Right lobe of liver (tissue), 6 donors: Measurements from ENCODE around the gene ZSCAN2. TPM values are rescaled to one million over a fixed set of nuclear protein-coding genes. Genes with fewer than 3 reads are reported as not detected.

Experiments used
- ATAC-seq, 4 donors: fragments of 200-7000 bp; cut with Tn5 transposase; one replicate each; pipeline ENCODE4 v1.9.1; 2020; ENCODE audit warnings: mild to moderate bottlenecking in 4 of 4, moderate library complexity in 4 of 4
- DNase-seq, 3 donors: peaks; one replicate each; pipeline ENCODE4 v3.0.0-alpha.2; 2020
- H3K27ac ChIP-seq, 3 donors: fragments of 200-600 bp; one replicate each; pipeline ENCODE4 v1.8.0; 2022
- H3K27me3 ChIP-seq, 2 donors: fragments of 200-600 bp; one replicate each; pipeline ENCODE4 v1.8.0; 2022
- H3K36me3 ChIP-seq, 4 donors: fragments of 200-600 bp; sonication (generic) in 1 of 4; one replicate each; pipeline versions ENCODE4 v1.5.1 to v1.8.0; 2017 to 2022; ENCODE audit warnings: control low read depth in 1 of 4
- H3K4me1 ChIP-seq, 4 donors: fragments of 200-600 bp; sonication (generic) in 1 of 4; one replicate each; pipeline versions ENCODE4 v1.5.1 to v1.8.0; 2017 to 2022; ENCODE audit warnings: control low read depth in 1 of 4
- H3K4me3 ChIP-seq, 3 donors: fragments of 200-600 bp; one replicate each; pipeline ENCODE4 v1.8.0; 2022
- H3K9me3 ChIP-seq, 4 donors: fragments of 200-600 bp; sonication (generic) in 1 of 4; one replicate each; pipeline versions ENCODE4 v1.5.1 to v1.8.0; 2017 to 2022; ENCODE audit warnings: control low read depth in 1 of 4
- POLR2A ChIP-seq: fragments of 450-650 bp; IDR thresholded peaks from one replicate; pipeline ENCODE4 v1.6.1; 2017; ENCODE audit warnings: antibody characterized with exemption, mild to moderate bottlenecking
- WGBS: methylation state at CpG from one replicate; pipeline ENCODE4 v1.1.6; 2018; ENCODE audit warnings: low coverage, low lambda C conversion rate; ENCODE audit not compliant: insufficient coverage; ENCODE audit errors: missing lambda C conversion rate; 5-methylcytosine and 5-hydroxymethylcytosine counted together
- intact Hi-C, 2 donors: fragments of 100-400 bp; cut with DNase I; formaldehyde crosslinking; loops; one replicate each; pipeline versions ENCODE4 v1.11.2 to v1.14.1; 2022
- total RNA-seq, 6 experiments: library from RNA; depleted of rRNA in 2 of 6; stranded (reverse); fragments of >200 nt in 2 of 6; fragmentation: NEBNext Ultra II Directional in 3 of 6; extraction: Animal tissue kit (Norgen Biotek cat#: 25700) in 3 of 6; gene quantifications; one replicate each; pipeline versions ENCODE4 v1.1.0 to v1.2.4, GENCODE V29; 2016 to 2023
- TF ChIP-seq, protein P1 (sequence below), 4 donors: fragments of 200-600 bp in 3 of 4; fragments of 450-650 bp in 1 of 4; IDR thresholded peaks; one replicate each; pipeline versions ENCODE4 v1.5.1 to v1.8.0; 2016 to 2022; ENCODE audit warnings: antibody characterized with exemption in 4 of 4, mild to moderate bottlenecking in 2 of 4
- donor health status: DM: no; HTN: yes; CAD: no.
- donor health status: DM: no; HTN: no; CAD: no.
- donor health status: DM: no; HTN: no; CAD: no.
- donor health status: DM: no; HTN: yes; CAD: no.
- donor health status: DM: no; HTN: yes; CAD: no.

Gene ZSCAN2
- total RNA-seq, 6 experiments from 2014 or later = 4.5 to 8.7 (median 6.8) TPM

DNA sequence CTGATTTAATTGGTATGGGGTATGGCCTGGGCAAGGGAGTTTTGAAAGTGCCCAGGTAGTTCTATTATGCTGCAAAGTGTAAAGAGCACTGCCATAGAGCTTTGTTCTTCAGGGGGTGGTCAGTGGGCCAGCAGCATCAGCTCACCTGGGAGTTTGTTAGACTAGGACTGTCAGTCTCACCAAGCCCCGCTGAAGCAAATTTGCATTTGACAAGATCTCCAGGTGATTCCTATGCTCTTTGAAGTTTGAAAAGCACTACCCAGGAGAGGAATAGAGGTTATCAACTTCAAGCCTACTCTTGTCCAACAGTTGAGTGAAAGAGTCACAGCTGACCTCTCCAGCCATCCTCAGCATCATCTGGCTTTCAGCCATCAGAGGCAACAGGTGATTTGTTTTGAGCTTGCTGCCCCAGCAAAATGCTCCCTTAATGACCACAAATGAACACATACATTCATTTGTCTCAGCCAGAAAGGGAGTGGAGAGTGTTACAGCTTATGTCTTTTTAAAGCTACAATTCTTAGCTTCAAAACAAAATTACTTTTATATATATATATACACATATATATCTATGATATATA is 8.0 kb downstream of the ZSCAN2 start:
- peaks cover 0 to 3% (median 0%) of the 10 kb centered on the region in 4 donors for H3K36me3 ChIP-seq
- TF ChIP-seq, protein P1, sequence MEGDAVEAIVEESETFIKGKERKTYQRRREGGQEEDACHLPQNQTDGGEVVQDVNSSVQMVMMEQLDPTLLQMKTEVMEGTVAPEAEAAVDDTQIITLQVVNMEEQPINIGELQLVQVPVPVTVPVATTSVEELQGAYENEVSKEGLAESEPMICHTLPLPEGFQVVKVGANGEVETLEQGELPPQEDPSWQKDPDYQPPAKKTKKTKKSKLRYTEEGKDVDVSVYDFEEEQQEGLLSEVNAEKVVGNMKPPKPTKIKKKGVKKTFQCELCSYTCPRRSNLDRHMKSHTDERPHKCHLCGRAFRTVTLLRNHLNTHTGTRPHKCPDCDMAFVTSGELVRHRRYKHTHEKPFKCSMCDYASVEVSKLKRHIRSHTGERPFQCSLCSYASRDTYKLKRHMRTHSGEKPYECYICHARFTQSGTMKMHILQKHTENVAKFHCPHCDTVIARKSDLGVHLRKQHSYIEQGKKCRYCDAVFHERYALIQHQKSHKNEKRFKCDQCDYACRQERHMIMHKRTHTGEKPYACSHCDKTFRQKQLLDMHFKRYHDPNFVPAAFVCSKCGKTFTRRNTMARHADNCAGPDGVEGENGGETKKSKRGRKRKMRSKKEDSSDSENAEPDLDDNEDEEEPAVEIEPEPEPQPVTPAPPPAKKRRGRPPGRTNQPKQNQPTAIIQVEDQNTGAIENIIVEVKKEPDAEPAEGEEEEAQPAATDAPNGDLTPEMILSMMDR (IDR thresholded peaks at IDR 0.05) = no peak
- no peak for TF ChIP-seq POLR2A
- H3K4me1 ChIP-seq = peaks cover 0 to 51% (median 14%) of the 10 kb centered on the region in 4 donors
- H3K9me3 ChIP-seq = no peaks in the 10 kb centered on the region
- DNase-seq (no peak), ATAC-seq (no peak)
- no CpG with 5 or more reads among the region's 1 CpG for WGBS
- no peaks in the 10 kb centered on the region for H3K27me3 ChIP-seq
- intact Hi-C loops = no loop called here
- peak overlapping the region in 1 of 3 donors; percentile 13 for H3K27ac ChIP-seq
- no peak overlapping the region for H3K4me3 ChIP-seq

DNA sequence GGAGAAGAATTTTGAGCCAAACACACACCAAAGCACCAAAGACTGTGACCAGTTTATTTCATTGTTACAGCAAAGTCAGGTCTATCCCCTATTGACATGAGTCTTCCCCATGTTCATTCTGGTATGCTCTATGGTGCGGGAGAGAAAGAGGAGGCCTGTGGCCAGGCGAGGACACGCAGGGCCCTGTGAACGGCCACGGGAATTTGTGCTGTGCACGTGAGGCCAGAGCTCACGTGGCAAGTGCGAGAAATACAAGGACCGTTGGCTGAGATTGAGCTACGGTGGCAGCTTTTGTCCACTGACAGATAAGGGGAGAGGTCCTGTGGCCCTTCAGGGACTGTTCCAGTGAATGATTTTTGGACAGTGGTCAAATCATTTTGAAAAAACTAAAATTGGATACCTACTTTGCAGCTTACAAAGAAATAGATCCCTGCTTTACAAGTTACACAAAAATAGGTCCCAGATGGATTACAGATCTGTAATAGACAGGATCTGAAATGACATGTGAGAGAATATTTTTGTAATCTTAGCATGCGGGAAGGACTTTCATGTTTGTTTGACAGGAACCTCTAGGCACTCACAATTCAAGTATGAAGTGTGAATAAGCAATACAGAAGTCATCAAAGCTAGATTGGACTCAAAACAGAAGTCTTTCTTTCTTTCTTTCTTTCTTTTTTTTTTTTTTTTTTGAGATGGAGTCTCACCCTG is 9.2 kb downstream of the ZSCAN2 start:
- intact Hi-C loops = no loop called here
- no peak overlapping the region for H3K4me3 ChIP-seq
- peak; percentile 18 to 63 (median 47) for ATAC-seq

DNA sequence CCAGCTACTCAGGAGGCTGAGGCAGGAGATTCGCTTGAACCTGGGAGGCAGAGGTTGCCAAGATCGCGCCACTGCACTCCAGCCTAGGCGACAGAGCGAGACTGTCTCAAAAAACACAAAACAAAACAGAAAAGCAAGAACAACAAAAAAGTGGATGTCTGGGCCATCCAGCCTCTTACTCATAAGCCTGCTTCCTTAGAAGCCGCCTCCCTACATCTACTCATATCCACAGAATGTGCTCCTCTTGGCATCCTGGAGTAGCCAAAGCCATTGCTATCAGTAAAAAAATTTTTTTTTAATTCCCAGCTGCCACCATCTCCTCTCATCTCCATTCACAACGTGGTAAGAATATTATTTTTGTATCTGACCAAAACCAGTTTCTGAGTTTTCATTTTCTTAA is 10.8 kb downstream of the ZSCAN2 start:
- H3K4me3 ChIP-seq = no peak overlapping the region
- H3K9me3 ChIP-seq = no peaks in the 10 kb centered on the region
- intact Hi-C loops = no loop called here
- no peaks in the 10 kb centered on the region for H3K27me3 ChIP-seq
- no peak for TF ChIP-seq POLR2A
- TF ChIP-seq, protein P1 (IDR thresholded peaks at IDR 0.05) = no peak
- DNase-seq (no peak), ATAC-seq (no peak)
- H3K36me3 ChIP-seq = no peaks in the 10 kb centered on the region
- H3K27ac ChIP-seq = no peak overlapping the region
- H3K4me1 ChIP-seq = peaks cover 0 to 29% (median 7%) of the 10 kb centered on the region in 4 donors
- WGBS = 96% methylated on average over 7 of the region's 7 CpGs

More for the DNA sequence above, 9.2 kb downstream of the ZSCAN2 start:
- Histone ChIP-seq H3K4me1 (peaks cover 0 to 46% (median 14%) of the 10 kb centered on the region in 4 donors), H3K27ac (peak overlapping the region in 2 of 3 donors; percentile 25 to 57), H3K36me3 (no peaks in the 10 kb centered on the region), H3K9me3 (no peaks in the 10 kb centered on the region), H3K27me3 (no peaks in the 10 kb centered on the region)
- 66% methylated on average over 9 of the region's 11 CpGs for WGBS
- TF ChIP-seq POLR2A = no peak
- TF ChIP-seq, protein P1 (IDR thresholded peaks at IDR 0.05) = no peak
- peak in 2 of 3 donors; percentile 59 to 66 for DNase-seq

DNA sequence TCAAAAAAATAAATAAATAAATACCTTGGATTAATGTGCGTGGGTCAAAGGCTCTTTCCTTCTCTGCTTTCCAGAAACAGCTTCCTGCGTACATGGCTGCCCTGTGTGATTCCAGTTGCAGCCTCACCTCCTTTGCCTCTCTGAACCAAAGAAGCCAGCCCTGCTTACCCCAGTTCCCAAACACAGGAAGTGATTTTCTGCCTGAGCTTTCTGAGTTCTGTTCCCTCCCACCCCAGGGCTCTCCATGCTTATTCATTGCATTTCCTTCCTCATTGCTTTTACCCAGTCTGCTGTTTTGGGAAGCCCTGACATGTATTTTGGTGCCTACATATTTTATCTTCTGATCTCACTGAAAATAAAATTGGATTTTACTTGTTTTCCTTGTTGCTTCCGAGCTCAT is 15.4 kb downstream of the ZSCAN2 start:
- Histone ChIP-seq H3K4me1 (no peaks in the 10 kb centered on the region), H3K9me3 (peaks cover 0 to 4% (median 4%) of the 10 kb centered on the region in 4 donors), H3K27me3 (no peaks in the 10 kb centered on the region), H3K36me3 (peaks cover 0 to 7% (median 6%) of the 10 kb centered on the region in 4 donors), H3K27ac (peak overlapping the region in 1 of 3 donors; percentile 18), H3K4me3 (no peak overlapping the region)
- peak in 1 of 3 donors; percentile 39 for DNase-seq
- intact Hi-C loops = no loop called here
- 28% methylated on average over 2 of the region's 3 CpGs for WGBS
- peak; percentile 59 to 76 (median 71) for ATAC-seq
- TF ChIP-seq POLR2A = no peak
- TF ChIP-seq, protein P1 (IDR thresholded peaks at IDR 0.05) = no peak
